Small intestine (tissue), 7 donors: ENCODE data around the gene ZBTB46. TPM values are rescaled to one million over a fixed set of nuclear protein-coding genes. Genes with fewer than 3 reads are reported as not detected.

ENCODE experiments used
- DNase-seq, 2 donors: peaks; one replicate each; pipeline versions ENCODE4 v3.0.0 to v3.0.0-alpha.2; 2013
- FAIRE-seq: peaks from 2 replicates; lab custom pipeline; 2012; peaks lifted over from hg19 to GRCh38; lab: Jason Lieb, UNC
- H3K27ac ChIP-seq, 3 donors: one replicate each; pipeline ENCODE4 v1.5.1; 2013; ENCODE audit warnings: low read length in 2 of 3, mild to moderate bottlenecking in 2 of 3, control low read depth in 1 of 3, inconsistent platforms in 1 of 3, low read depth in 1 of 3, moderate library complexity in 1 of 3
- H3K27me3 ChIP-seq, 3 donors: one replicate each; pipeline ENCODE4 v1.6.1; 2013; ENCODE audit warnings: low read length in 3 of 3, inconsistent platforms in 1 of 3; ENCODE audit not compliant: control insufficient read depth in 3 of 3, insufficient read depth in 3 of 3
- H3K36me3 ChIP-seq, 3 donors: one replicate each; pipeline ENCODE4 v1.6.1; 2013; ENCODE audit warnings: low read length in 3 of 3, inconsistent platforms in 1 of 3, low read depth in 1 of 3, mild to moderate bottlenecking in 1 of 3, moderate library complexity in 1 of 3; ENCODE audit not compliant: control insufficient read depth in 3 of 3, insufficient read depth in 2 of 3
- H3K4me1 ChIP-seq, 3 donors: one replicate each; pipeline ENCODE4 v1.6.1; 2013; ENCODE audit warnings: low read length in 2 of 3, inconsistent platforms in 1 of 3, low read depth in 1 of 3, mild to moderate bottlenecking in 1 of 3, moderate library complexity in 1 of 3; ENCODE audit not compliant: control insufficient read depth in 3 of 3, insufficient read depth in 2 of 3
- H3K4me3 ChIP-seq, 3 donors: one replicate each; pipeline ENCODE4 v1.5.1; 2013; ENCODE audit warnings: low read length in 3 of 3, control low read depth in 1 of 3, inconsistent platforms in 1 of 3, low read depth in 1 of 3, mild to moderate bottlenecking in 1 of 3, moderate library complexity in 1 of 3
- H3K9me3 ChIP-seq, 2 donors: one replicate each; pipeline ENCODE4 v1.6.1; 2013; ENCODE audit warnings: low read depth in 1 of 2, low read length in 1 of 2; ENCODE audit not compliant: control insufficient read depth in 2 of 2, insufficient read depth in 1 of 2
- WGBS, 3 donors: extraction: QIAGEN DNeasy Blood & Tissue Kit; methylation state at CpG; one replicate each; pipeline ENCODE4 v1.1.7; 2013; 5-methylcytosine and 5-hydroxymethylcytosine counted together
- polyA plus RNA-seq, 4 donors: library from polyadenylated mRNA; stranded (reverse) in 3 of 4; unstranded in 1 of 4; fragments of 200-250 nt in 3 of 4; fragments of 120-200 nt in 1 of 4; gene quantifications; one replicate each; pipeline versions ENCODE4 v1.2.1 to v1.2.3, GENCODE V29; 2013
- donor health status: healthy with polysubstance abuse.
- donor health status: control.
- donor health status: control.
- donor health status: Bipolar disorder and iron deficiency.
- donor health status: healthy.

The ZBTB46 gene
- polyA plus RNA-seq, 4 donors: 1.1 to 3.1 (median 2.6) TPM; not detected in 1

- H3K4me1 ChIP-seq: no peaks in the 10 kb centered on the region
- H3K4me3 ChIP-seq: no peak overlapping the region
- H3K27ac ChIP-seq: no peak overlapping the region
- H3K27me3 ChIP-seq: peaks cover 0 to 3% (median 0%) of the 10 kb centered on the region in 3 donors
- no peaks in the 10 kb centered on the region for H3K9me3 ChIP-seq
- no peak for FAIRE-seq
- WGBS, 3 donors: 84 to 91% (median 90%) methylated on average over 40 to 50 of the region's 50 CpGs
- peaks cover 0 to 6% (median 0%) of the 10 kb centered on the region in 3 donors for H3K36me3 ChIP-seq
- no peak for DNase-seq
Measured at GRCh38 chr20:63752411-63753101, 78.5 kb downstream of the ZBTB46 start.

- no peaks in the 10 kb centered on the region for H3K9me3 ChIP-seq
- peaks cover 0 to 3% (median 0%) of the 10 kb centered on the region in 3 donors for H3K27me3 ChIP-seq
- no peak for FAIRE-seq
- no peaks in the 10 kb centered on the region for H3K4me1 ChIP-seq
- no peak overlapping the region for H3K4me3 ChIP-seq
- 71 to 76% (median 72%) methylated on average over 18 to 41 of the region's 45 CpGs for WGBS, 3 donors
- DNase-seq: no peak
- peak overlapping the region in 2 of 3 donors; percentile 34 to 55 for H3K27ac ChIP-seq
- peaks cover 0 to 6% (median 0%) of the 10 kb centered on the region in 3 donors for H3K36me3 ChIP-seq
Measured at GRCh38 chr20:63751471-63752271, 79.4 kb downstream of the ZBTB46 start.

- Histone ChIP-seq H3K27me3 (peaks cover 0 to 3% (median 0%) of the 10 kb centered on the region in 3 donors), H3K36me3 (peaks cover 0 to 9% (median 0%) of the 10 kb centered on the region in 3 donors), H3K9me3 (no peaks in the 10 kb centered on the region), H3K4me3 (no peak overlapping the region), H3K4me1 (no peaks in the 10 kb centered on the region), H3K27ac (peak overlapping the region in 2 of 3 donors; percentile 34 to 55)
- DNase-seq: peak in 1 of 2 donors; percentile 33
- 56 to 66% (median 56%) methylated on average over 26 of the region's 26 CpGs for WGBS, 3 donors
- FAIRE-seq: no peak
Measured at GRCh38 chr20:63750807-63751470, 80.1 kb downstream of the ZBTB46 start.

GRCh38 chr20:63749597-63750508 lies 81.2 kb downstream of the ZBTB46 start:
- H3K9me3 ChIP-seq: no peaks in the 10 kb centered on the region
- peaks cover 0 to 3% (median 0%) of the 10 kb centered on the region in 3 donors for H3K27me3 ChIP-seq
- WGBS, 3 donors: 80 to 89% (median 87%) methylated on average over 16 of the region's 16 CpGs
- H3K4me3 ChIP-seq: no peak overlapping the region
- no peak for FAIRE-seq
- H3K4me1 ChIP-seq: no peaks in the 10 kb centered on the region
- DNase-seq: no peak
- H3K36me3 ChIP-seq: peaks cover 0 to 16% (median 0%) of the 10 kb centered on the region in 3 donors
- H3K27ac ChIP-seq: no peak overlapping the region

GRCh38 chr20:63748934-63749270 lies 82.2 kb downstream of the ZBTB46 start:
- no peaks in the 10 kb centered on the region for H3K4me1 ChIP-seq
- no peak overlapping the region for H3K27ac ChIP-seq
- H3K27me3 ChIP-seq: peaks cover 0 to under 1% (median 0%) of the 10 kb centered on the region in 3 donors
- FAIRE-seq (no peak), DNase-seq (no peak)
- H3K9me3 ChIP-seq: no peaks in the 10 kb centered on the region
- H3K4me3 ChIP-seq: no peak overlapping the region
- peaks cover 0 to 23% (median 0%) of the 10 kb centered on the region in 3 donors for H3K36me3 ChIP-seq
- WGBS, 3 donors: 89 to 92% (median 91%) methylated on average over 11 of the region's 11 CpGs

- no peaks in the 10 kb centered on the region for H3K4me1 ChIP-seq
- H3K27me3 ChIP-seq: no peaks in the 10 kb centered on the region
- H3K9me3 ChIP-seq: no peaks in the 10 kb centered on the region
- no peak overlapping the region for H3K27ac ChIP-seq
- FAIRE-seq: no peak
- peaks cover 0 to 27% (median 0%) of the 10 kb centered on the region in 3 donors for H3K36me3 ChIP-seq
- WGBS, 3 donors: 71 to 79% (median 72%) methylated on average over 19 to 20 of the region's 20 CpGs
- H3K4me3 ChIP-seq: no peak overlapping the region
- no peak for DNase-seq
Measured at GRCh38 chr20:63748070-63748933, 82.8 kb downstream of the ZBTB46 start.

GRCh38 chr20:63747622-63748069 lies 83.4 kb downstream of the ZBTB46 start:
- Histone ChIP-seq H3K4me1 (no peaks in the 10 kb centered on the region), H3K4me3 (no peak overlapping the region), H3K36me3 (peaks cover 0 to 33% (median 0%) of the 10 kb centered on the region in 3 donors), H3K27ac (no peak overlapping the region), H3K9me3 (no peaks in the 10 kb centered on the region), H3K27me3 (no peaks in the 10 kb centered on the region)
- WGBS, 3 donors: 57 to 75% (median 63%) methylated on average over 13 of the region's 13 CpGs
- FAIRE-seq (no peak), DNase-seq (no peak)
